GM23338 (cell line): ENCODE measurements around the gene C4orf51. TPM values are rescaled to one million over a fixed set of nuclear protein-coding genes. Genes with fewer than 3 reads are reported as not detected.

Source experiments
- ATAC-seq: fragments of 200-7000 bp; cut with Tn5 transposase; 3 replicates; pipeline ENCODE4 v1.9.1; 2020
- DNase-seq: peaks from one replicate; pipeline ENCODE4 v3.0.0-alpha.2; 2015; ENCODE audit warnings: low spot score
- H2AFZ ChIP-seq: fragments of 200-600 bp; sonication (generic); 2 replicates; pipeline ENCODE4 v1.8.0; 2016; ENCODE audit warnings: antibody characterized with exemption, mild to moderate bottlenecking, moderate library complexity
- H3F3A ChIP-seq: fragments of 200-600 bp; sonication (generic); replicated peaks from 2 replicates; pipeline ENCODE4 v1.8.0; 2017; ENCODE audit warnings: antibody characterized with exemption, mixed run types, low read depth
- H3K27ac ChIP-seq: fragments of 200-600 bp; sonication (generic); 2 replicates; pipeline ENCODE4 v1.6.1; 2016; ENCODE audit warnings: low read depth
- H3K27me3 ChIP-seq: fragments of 200-600 bp; sonication (generic); 2 replicates; pipeline ENCODE4 v1.8.0; 2016; ENCODE audit warnings: mild to moderate bottlenecking, mixed run types, moderate library complexity; ENCODE audit not compliant: insufficient read depth
- H3K36me3 ChIP-seq: fragments of 200-600 bp; sonication (generic); 2 replicates; pipeline ENCODE4 v1.8.0; 2016; ENCODE audit warnings: mild to moderate bottlenecking; ENCODE audit not compliant: insufficient read depth
- H3K4me1 ChIP-seq: fragments of 200-600 bp; sonication (generic); 2 replicates; pipeline ENCODE4 v1.8.0; 2016; ENCODE audit warnings: mild to moderate bottlenecking, moderate library complexity; ENCODE audit not compliant: insufficient read depth
- H3K4me2 ChIP-seq: fragments of 200-600 bp; sonication (generic); 2 replicates; pipeline ENCODE4 v1.7.1; 2017; ENCODE audit warnings: mixed run types
- H3K4me3 ChIP-seq: fragments of 200-600 bp; sonication (generic); 2 replicates; pipeline ENCODE4 v1.6.1; 2016; ENCODE audit warnings: mixed run types
- H3K79me2 ChIP-seq: fragments of 200-600 bp; sonication (generic); replicated peaks from 2 replicates; pipeline ENCODE4 v1.8.0; 2017; ENCODE audit warnings: mild to moderate bottlenecking; ENCODE audit not compliant: insufficient read depth
- H3K9me2 ChIP-seq: fragments of 200-600 bp; sonication (generic); 2 replicates; pipeline ENCODE4 v1.8.0; 2017; ENCODE audit not compliant: insufficient read depth
- H4K20me1 ChIP-seq: fragments of 200-600 bp; sonication (generic); replicated peaks from 2 replicates; pipeline ENCODE4 v1.8.0; 2017; ENCODE audit warnings: mild to moderate bottlenecking; ENCODE audit not compliant: insufficient read depth
- H3K27ac Mint-ChIP-seq: 2 replicates; pipeline ENCODE4 v1.8.0; 2020; ENCODE audit warnings: inconsistent platforms, mild to moderate bottlenecking, moderate library complexity, mixed read lengths
- H3K27me3 Mint-ChIP-seq: 3 replicates; pipeline ENCODE4 v1.8.0; 2022; ENCODE audit warnings: low read depth, mild to moderate bottlenecking, moderate library complexity, mixed read lengths, inconsistent platforms; ENCODE audit not compliant: insufficient read depth, poor library complexity
- H3K36me3 Mint-ChIP-seq: 3 replicates; pipeline ENCODE4 v1.8.0; 2021; ENCODE audit warnings: low read depth, mild to moderate bottlenecking, inconsistent platforms, moderate library complexity, mixed read lengths
- H3K4me1 Mint-ChIP-seq: 3 replicates; pipeline ENCODE4 v1.8.0; 2020; ENCODE audit warnings: mild to moderate bottlenecking, inconsistent platforms, mixed read lengths
- H3K4me3 Mint-ChIP-seq: 3 replicates; pipeline ENCODE4 v1.8.0; 2021; ENCODE audit warnings: moderate library complexity, mild to moderate bottlenecking, inconsistent platforms, mixed read lengths
- H3K9me3 Mint-ChIP-seq: 3 replicates; pipeline ENCODE4 v1.8.0; 2020; ENCODE audit warnings: moderate library complexity, mild to moderate bottlenecking, inconsistent platforms, mixed read lengths
- CREB1 ChIP-seq: fragments of 250-450 bp; sonication (Bioruptor Pico); IDR thresholded peaks from 2 replicates; pipeline ENCODE4 v1.5.0; 2020; ENCODE audit warnings: low read depth, mild to moderate bottlenecking, moderate library complexity
- CTCF ChIP-seq, 2 experiments: fragments of 200-600 bp in 1 of 2; sonication (generic) in 1 of 2; conservative IDR thresholded peaks; 2 replicates each; pipeline versions ENCODE4 v1.5.1 to v1.6.1; 2016 to 2017; ENCODE audit warnings: antibody characterized with exemption in 2 of 2, low read depth in 2 of 2, mild to moderate bottlenecking in 2 of 2, moderate library complexity in 1 of 2
- ETS1 ChIP-seq: IDR thresholded peaks from 2 replicates; pipeline ENCODE4 v1.6.1; 2016; ENCODE audit warnings: antibody characterized with exemption
- EZH2 ChIP-seq: fragments of 200-600 bp; sonication (generic); IDR thresholded peaks from one replicate; pipeline ENCODE4 v1.8.0; 2017; ENCODE audit warnings: antibody characterized with exemption, mild to moderate bottlenecking, low read depth; ENCODE audit not compliant: unreplicated experiment
- POLR2AphosphoS5 ChIP-seq: IDR thresholded peaks from 2 replicates; pipeline ENCODE4 v1.6.1; 2016; ENCODE audit warnings: antibody characterized with exemption, low read depth
- ZNF462 ChIP-seq: fragments of 250-450 bp; sonication (Bioruptor Pico); IDR thresholded peaks from 2 replicates; pipeline ENCODE4 v1.5.0; 2020; ENCODE audit warnings: mild to moderate bottlenecking, moderate library complexity
- polyA plus RNA-seq: library from polyadenylated mRNA; unstranded; fragments of >200 nt; fragmentation: Nextera tagmentation; extraction: Ambion mirVana; gene quantifications from 2 replicates; pipeline ENCODE4 v1.2.1, GENCODE V29; 2016
- total RNA-seq: library from RNA; depleted of rRNA; stranded (reverse); fragments of >200 nt; shearing (Covaris generic); gene quantifications from 2 replicates; pipeline ENCODE4 v1.2.3, GENCODE V29; 2014

C4orf51 gene
- total and polyA plus RNA-seq, 2 experiments from 2014 or later: not detected

- H3K27me3 Mint-ChIP-seq: peaks cover 1% of the 10 kb centered on the region
- peaks cover 5% of the 10 kb centered on the region; the same call in 1 of the 2 replicates for H3F3A ChIP-seq
- no peaks in the 10 kb centered on the region for H3K27me3 ChIP-seq
- DNase-seq: no peak
- no peak for TF ChIP-seq POLR2AphosphoS5
- TF ChIP-seq CTCF (conservative IDR thresholded peaks at IDR 0.05; ENCODE audit: low read depth in 2 of 2): no peak
- no peak for TF ChIP-seq ETS1
- TF ChIP-seq EZH2: no peak
- TF ChIP-seq CREB1 (CRISPR knock-in tag): no peak
- TF ChIP-seq ZNF462 (CRISPR knock-in tag): no peak
- H3K4me3 Mint-ChIP-seq: no peak overlapping the region
- no peak overlapping the region for H3K27ac Mint-ChIP-seq
- H3K4me1 Mint-ChIP-seq: peaks cover 18% of the 10 kb centered on the region; the same call in 2 of the 3 replicates
- no peaks in the 10 kb centered on the region for H3K9me3 Mint-ChIP-seq
- no peak overlapping the region for H3K4me3 ChIP-seq
- H3K36me3 ChIP-seq: peaks cover 12% of the 10 kb centered on the region
- no peak overlapping the region for H2AFZ ChIP-seq
- H4K20me1 ChIP-seq: no peaks in the 10 kb centered on the region
- H3K4me1 ChIP-seq: peaks cover 4% of the 10 kb centered on the region
- no peak overlapping the region for H3K4me2 ChIP-seq
- H3K36me3 Mint-ChIP-seq: peaks cover 46% of the 10 kb centered on the region
- peak overlapping the region; percentile 43; the same call in 1 of the 2 replicates for H3K27ac ChIP-seq
- ATAC-seq: no peak
- H3K9me2 ChIP-seq: no peaks in the 10 kb centered on the region
- no peaks in the 10 kb centered on the region for H3K79me2 ChIP-seq
Measured at GRCh38 chr4:145776208-145776607, 96.3 kb downstream of the C4orf51 start.
